Stimulated activated CD8-positive, alpha-beta memory T cell treated with anti-CD3 and anti-CD28 coated beads, Interleukin-2, amount 100 ng/mL, for 1 hour (primary cell): Measurements from ENCODE around the gene CHTF18.

Experiments used
- DNase-seq, 2 donors: peaks; one replicate each; pipeline ENCODE4 v3.0.0-alpha.2; 2020; ENCODE audit warnings: low read depth in 2 of 2

Gene CHTF18

DNA sequence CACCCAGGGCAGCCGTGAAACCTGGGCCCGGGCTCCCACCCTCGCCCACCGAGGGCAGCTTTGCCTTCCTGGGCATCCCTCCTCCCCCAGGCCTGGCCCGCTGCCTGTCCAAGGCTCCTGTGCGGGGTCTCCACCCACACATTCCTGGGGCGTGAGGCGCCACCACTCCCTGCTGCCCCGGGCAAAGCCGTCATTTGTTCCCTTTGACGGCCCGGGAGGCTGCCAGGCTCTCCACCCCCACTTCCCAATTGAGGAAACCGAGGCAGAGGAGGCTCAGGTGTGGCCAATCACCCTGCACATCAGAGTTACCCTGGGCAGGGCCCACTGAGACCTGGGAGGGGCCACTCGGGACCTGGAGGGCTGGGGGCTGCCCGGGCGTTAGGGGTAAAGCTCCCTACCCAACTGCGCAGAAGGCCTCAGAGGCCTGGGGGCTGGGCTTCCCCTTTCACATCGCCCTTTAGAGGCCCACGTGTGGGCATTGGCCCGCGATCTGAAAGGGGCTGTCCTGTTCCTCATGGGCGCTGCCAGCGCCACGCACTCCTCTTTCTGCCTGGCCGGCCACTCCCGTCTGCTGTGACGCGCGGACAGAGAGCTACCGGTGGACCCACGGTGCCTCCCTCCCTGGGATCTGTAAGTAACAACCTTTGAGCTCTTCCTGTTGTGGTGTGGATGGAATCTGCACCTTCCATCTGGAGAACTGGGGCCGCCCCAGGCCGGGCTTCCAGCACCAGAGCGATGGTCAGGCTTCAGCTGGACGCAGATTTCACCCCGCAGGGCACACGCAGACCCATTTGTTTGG is 27.7 kb upstream of the CHTF18 start, which contains the start of gene MSLN:
MSLN (plus strand) TSS at position 190 of the 799 bp plus-strand sequence. CDS start 1,947 bp downstream, outside the sequence.
- DNase-seq = no peak

GRCh38 chr16:761625-762513 is 26.6 kb upstream of the CHTF18 start:
- no peak for DNase-seq

DNA sequence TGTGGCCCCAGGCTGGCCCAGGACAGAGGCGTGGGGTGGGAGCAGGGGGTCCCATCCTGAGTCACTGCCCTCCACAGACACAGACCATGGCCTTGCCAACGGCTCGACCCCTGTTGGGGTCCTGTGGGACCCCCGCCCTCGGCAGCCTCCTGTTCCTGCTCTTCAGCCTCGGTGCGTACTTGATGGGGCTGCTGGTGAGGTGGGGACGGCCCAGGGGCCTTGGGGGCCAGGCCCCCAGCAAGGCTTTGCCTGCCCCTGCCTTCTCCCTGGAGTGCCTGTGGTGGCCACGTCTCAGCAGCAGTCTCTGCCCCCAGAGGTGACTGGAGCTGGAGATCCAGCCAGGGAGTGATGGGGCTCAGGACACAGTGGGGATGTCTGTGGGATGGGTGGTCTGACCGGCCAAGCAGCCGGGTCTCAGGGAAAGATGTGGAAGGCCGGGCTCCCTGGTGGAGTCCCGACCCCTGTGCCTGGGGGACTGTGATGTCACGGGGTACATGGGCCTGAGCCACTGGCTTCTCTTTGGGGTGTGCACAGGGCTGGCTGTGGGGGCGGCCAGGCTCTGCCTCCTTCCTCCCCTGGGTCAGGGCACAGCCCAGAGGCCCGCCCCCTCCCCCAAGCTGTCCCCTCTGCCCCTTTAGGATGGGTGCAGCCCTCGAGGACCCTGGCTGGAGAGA is 25.7 kb upstream of the CHTF18 start:
- no peak for DNase-seq

DNA sequence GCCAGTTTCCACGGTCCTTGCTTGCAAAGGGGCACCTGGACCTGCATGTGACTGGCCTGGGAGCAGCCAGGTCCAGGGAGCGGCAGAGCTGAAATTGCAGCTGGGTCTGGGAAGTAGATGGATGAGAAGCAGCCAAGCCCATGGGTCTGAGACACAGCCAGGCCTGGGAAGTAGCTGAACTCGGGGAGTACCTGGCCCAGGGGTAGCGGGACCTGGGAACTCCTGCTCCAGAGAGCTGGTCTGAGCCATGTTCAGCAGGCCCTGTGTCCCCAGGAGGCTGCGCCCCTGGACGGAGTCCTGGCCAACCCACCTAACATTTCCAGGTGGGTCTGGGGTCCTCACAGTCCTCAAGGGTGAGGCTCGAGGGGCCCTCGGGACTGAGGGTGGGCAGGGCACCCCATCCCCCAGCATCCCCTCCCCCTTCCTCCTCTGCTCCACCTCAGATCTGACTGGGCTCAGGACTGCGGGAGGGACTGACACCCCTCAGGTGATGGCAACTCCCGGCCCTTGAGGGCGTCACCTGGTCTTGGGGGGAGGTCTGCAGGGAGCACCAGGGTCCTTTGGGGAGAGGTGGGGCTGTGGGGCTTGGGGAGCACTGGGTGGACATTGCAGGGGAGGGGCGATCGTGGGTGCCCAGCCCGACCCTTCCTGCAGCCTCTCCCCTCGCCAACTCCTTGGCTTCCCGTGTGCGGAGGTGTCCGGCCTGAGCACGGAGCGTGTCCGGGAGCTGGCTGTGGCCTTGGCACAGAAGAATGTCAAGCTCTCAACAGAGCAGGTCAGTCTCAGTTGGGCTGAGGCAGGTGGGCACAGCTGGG is 24.8 kb upstream of the CHTF18 start:
- no peak for DNase-seq

DNA sequence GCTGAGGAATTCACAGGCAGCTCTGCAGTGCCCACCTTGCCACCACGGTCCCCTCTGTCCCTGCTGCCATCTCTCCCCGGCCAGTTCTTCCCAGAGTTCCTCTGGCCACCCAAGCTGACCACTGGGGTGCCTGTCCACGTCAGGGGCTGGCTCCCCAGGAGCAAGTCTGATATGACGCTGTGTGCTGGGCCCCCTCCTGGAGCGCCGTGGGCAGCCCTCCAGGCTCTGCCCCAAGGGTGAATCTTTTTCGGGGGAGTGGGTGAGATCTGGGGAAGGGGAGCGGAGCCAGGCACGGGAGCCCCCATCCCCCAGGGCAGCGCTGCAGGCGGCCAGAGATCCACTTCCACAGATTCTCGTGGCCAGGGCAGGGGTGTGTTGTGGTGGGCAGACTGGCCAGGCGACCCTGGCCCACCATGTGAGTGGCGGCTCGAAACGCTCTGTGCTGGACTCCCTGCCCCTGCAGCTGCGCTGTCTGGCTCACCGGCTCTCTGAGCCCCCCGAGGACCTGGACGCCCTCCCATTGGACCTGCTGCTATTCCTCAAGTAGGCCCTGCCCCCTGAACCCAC is 24.2 kb upstream of the CHTF18 start:
- no peak for DNase-seq

DNA sequence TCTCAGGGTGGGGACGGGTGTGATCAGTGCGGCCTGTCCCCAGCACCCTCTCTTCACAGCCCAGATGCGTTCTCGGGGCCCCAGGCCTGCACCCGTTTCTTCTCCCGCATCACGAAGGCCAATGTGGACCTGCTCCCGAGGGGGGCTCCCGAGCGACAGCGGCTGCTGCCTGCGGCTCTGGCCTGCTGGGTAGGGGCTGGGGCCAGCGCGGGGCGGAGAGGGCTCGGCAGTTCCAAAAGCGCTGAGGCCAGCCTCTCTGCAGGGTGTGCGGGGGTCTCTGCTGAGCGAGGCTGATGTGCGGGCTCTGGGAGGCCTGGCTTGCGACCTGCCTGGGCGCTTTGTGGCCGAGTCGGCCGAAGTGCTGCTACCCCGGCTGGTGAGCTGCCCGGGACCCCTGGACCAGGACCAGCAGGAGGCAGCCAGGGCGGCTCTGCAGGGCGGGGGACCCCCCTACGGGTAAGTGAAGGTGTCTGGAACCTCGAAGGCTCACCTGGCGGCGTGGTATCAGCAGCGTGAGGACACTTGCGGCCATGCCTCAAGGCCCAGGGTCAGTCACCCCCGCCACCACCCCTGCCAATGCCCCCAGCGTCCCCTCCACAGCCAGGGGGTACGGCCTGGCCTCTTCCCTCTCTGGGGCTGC is 23.5 kb upstream of the CHTF18 start:
- no peak for DNase-seq

- no peak for DNase-seq
These were observed 22.9 kb upstream of the CHTF18 start for GRCh38 chr16:765488-765865.

DNA sequence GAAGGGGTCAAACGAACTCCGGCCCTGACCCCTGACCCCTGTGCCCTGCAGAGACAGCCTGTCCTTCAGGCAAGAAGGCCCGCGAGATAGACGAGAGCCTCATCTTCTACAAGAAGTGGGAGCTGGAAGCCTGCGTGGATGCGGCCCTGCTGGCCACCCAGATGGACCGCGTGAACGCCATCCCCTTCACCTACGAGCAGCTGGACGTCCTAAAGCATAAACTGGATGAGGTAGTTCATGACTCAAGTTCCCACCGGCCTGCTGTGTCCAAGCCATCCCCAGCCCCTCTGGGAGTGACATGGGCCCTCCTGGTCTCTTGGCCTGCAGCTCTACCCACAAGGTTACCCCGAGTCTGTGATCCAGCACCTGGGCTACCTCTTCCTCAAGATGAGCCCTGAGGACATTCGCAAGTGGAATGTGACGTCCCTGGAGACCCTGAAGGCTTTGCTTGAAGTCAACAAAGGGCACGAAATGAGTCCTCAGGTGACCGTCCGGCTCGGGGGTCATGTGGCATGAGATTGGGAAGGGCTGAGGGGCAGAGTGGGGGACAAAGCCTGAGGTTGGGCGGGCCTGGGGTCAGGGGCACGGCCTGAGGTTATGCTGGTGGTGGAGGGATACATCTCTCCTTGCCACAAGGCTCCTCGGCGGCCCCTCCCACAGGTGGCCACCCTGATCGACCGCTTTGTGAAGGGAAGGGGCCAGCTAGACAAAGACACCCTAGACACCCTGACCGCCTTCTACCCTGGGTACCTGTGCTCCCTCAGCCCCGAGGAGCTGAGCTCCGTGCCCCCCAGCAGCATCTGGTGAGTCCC is 22.2 kb upstream of the CHTF18 start:
- DNase-seq = no peak

DNA sequence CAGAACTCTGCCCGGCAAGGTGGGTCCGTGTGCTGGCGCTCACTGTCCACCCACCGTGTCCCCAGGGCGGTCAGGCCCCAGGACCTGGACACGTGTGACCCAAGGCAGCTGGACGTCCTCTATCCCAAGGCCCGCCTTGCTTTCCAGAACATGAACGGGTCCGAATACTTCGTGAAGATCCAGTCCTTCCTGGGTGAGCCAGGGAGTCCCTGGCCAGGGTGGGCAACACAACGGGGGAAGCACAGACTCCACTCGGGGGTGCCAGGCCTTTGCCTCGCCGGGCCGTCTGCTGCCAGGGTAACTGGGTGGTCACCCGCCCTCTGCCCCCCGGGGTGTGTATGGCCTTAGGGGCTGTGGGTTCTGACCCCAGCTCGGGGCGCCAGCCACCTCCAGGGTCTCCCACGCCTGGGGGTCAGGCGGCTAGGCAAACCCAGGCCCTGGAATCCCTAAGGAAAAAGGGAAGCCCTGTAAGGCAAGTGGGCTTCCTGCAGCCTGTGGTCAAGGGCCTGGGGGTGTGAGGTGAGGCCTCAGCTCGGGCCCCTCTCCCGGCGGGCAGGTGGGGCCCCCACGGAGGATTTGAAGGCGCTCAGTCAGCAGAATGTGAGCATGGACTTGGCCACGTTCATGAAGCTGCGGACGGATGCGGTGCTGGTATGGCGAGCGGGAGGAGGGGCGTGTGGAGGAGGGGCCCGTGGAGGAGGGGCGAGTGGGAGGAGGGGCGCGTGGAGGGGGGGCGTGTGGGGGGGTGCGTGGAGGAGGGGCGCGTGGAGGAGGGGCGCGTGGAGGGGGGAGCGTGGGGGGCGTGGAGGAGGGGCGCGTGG is 21.4 kb upstream of the CHTF18 start:
- DNase-seq = no peak

DNA sequence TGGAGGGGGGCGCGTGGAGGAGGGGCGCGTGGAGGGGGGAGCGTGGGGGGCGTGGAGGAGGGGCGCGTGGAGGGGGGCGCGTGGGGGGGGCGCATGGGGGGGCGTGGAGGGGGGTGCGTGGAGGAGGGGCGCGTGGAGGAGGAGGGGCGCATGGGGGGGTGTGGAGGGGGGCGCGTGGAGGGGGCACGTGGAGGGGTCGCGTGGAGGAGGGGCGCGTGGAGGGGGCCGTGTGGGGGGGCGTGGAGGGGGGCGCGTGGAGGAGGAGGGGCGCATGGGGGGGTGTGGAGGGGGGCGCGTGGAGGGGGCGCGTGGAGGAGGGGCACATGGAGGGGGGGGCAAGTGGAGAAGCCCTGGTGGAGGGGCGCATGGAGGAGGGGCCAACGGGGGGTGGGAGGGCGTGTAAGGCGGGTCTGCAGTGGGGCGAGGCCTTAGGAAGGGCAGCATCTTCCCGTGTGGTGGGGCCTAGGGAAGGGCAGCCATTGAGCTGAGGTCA is 20.6 kb upstream of the CHTF18 start:
- no peak for DNase-seq

GRCh38 chr16:768428-768827 is 20.0 kb upstream of the CHTF18 start:
- no peak for DNase-seq

GRCh38 chr16:769184-769784 is 19.1 kb upstream of the CHTF18 start:
- DNase-seq = no peak

DNA sequence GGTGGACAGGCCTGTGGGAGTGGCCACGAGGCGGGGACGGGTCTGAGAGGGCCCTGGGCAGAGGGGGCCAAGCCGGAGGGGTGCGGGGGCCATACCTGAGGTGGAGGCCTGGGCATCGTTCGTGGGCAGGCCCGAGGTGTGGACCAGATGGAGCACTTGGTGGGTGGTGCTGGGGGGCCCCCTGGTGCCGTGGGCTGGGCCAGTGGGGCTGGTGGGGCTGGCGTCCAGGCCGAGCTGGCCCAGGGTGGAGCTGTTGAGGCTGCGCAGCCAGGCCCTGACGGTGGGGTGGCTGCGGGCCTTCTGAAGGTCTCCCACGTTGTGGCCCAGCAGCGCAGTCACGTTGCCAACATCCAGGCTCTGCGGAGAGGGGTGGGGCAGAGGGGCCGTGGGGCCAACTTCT is 18.5 kb upstream of the CHTF18 start:
- DNase-seq = no peak

GRCh38 chr16:770411-770810 is 18.0 kb upstream of the CHTF18 start:
- no peak for DNase-seq

- DNase-seq = no peak
These were observed 15.5 kb upstream of the CHTF18 start for GRCh38 chr16:772959-773358.

DNA sequence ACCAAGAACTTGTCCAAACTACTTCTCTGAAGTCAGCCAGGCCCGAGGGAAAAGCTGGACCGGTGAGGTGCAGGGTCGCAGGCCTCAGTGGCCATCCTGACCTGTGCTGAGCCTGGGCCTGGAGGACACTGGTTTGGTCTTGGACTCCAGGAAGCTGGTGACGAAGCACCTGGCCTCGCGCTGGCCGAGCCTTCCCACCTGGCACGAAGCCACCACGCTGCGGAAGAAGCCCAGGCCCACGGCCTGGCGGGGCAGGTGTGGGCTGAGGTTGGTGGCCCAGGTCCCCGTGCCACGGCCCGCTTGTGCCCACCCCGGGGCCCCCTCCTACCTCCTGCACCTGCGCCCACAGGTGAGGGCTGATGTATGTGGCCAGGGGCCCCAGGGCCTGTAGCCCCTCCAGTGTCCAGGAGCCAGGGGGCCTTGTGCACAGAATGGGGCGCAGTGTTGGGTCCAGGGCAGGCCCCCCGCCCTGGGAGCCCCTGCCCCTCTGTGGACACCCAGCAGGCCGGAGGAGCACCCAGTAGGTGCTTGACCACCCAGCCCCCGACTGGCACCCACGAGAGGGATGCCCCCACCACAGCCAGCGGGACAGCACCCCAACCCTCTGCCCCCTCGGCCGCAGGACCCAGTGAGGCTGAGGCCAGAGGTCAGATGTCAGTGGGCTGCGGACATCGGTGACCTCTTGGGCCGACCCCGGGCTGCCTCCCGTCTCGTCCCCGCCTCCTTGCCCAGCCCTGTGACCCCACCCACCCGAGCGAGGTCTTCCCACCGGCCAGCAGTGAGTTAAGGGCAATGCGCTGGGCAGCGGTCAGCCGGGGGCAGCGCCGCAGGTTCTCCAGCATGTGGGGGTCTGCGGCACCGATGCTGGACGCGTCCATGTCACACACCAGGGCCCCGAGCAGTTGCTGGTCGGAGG is 14.1 kb upstream of the CHTF18 start:
- no peak for DNase-seq

DNA sequence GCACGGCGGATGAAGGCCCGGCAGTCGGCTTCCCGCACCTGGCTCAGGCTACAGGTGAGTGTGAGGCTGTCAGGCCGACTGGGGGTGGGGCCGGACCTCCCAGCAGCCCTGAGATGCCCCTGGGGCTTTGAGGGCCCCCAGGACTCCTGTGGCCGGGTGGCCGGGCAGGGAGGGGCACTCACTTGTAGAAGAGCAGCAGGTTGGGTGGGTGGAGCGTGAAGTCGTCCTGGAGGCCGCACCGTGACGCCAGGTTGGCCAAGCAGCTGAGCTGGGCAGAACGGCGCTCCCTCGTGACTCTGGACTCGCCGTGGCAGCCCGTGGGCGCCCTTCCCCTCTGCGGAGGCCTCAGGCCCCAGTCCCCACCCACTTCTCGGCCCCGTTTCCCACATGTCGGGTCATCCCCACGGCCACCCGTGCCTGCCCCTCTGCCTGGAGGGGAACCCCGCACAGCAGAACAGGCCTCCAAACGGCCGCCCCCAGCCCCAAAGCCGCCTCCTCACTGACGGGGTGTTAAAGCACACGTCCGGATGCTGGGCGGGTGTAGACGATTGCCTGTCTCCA is 13.1 kb upstream of the CHTF18 start:
- DNase-seq = no peak
